HepG2 (cell line): Measurements from ENCODE around the gene ABO. TPM values are rescaled to one million over a fixed set of nuclear protein-coding genes. Genes with fewer than 3 reads are reported as not detected.

Experiments
- ATAC-seq: fragments of 200-7000 bp; cut with Tn5 transposase; 3 replicates; pipeline ENCODE4 v1.9.1; 2020; ENCODE audit warnings: mild to moderate bottlenecking, moderate library complexity
- BruUV-seq: library from RNA; stranded (reverse); fragments of 400-500 nt; replicated peaks from 2 replicates; lab custom pipeline; 2021; lab: Mats Ljungman, UMichigan
- CTCF ChIA-PET: fragments of 300-600 bp; formaldehyde crosslinking; extraction: SDS; loops from one replicate; lab custom pipeline; 2021; ENCODE audit warnings: low total read pairs, inconsistent platforms, low intra/inter-chr PET ratio; lab: Yijun Ruan, JAX
- POLR2A ChIA-PET: fragments of 350-600 bp; sonication (Branson Sonifier 250); formaldehyde crosslinking; loops from one replicate; lab custom pipeline; 2020; ENCODE audit warnings: antibody characterized with exemption, inconsistent platforms; lab: Yijun Ruan, JAX
- DNase-seq: peaks from one replicate; pipeline ENCODE4 v3.0.0-alpha.2; 2015; ENCODE audit warnings: low spot score
- FAIRE-seq: peaks from 3 replicates; lab custom pipeline; 2011; peaks lifted over from hg19 to GRCh38; lab: Jason Lieb, UNC
- H2AFZ ChIP-seq: one replicate; pipeline ENCODE4 v1.6.1; 2011; ENCODE audit warnings: low read length, inconsistent platforms
- H3K27ac ChIP-seq: fragments of 300-600 bp; 3 replicates; pipeline ENCODE4 v1.8.0; 2011; ENCODE audit warnings: mixed run types, mild to moderate bottlenecking, mixed read lengths, low read length, inconsistent platforms; ENCODE audit not compliant: insufficient read depth; ENCODE audit errors: extremely low read length
- H3K27me3 ChIP-seq, 2 experiments: fragments of 200-600 bp in 1 of 2; 2 replicates in 1 of 2; 3 replicates in 1 of 2; pipeline versions ENCODE4 v1.6.0 to v1.8.0; 2011; ENCODE audit warnings: low read length in 2 of 2, mild to moderate bottlenecking in 2 of 2, moderate library complexity in 2 of 2, inconsistent platforms in 1 of 2; ENCODE audit not compliant: insufficient read depth in 2 of 2, control insufficient read depth in 1 of 2
- H3K36me3 ChIP-seq, 2 experiments: fragments of 200-600 bp in 1 of 2; replicated peaks in 1 of 2; 2 replicates in 1 of 2; 3 replicates in 1 of 2; pipeline versions ENCODE4 v1.5.1 to v1.8.0; 2011; ENCODE audit warnings: low read length in 2 of 2, inconsistent platforms in 1 of 2; ENCODE audit not compliant: insufficient read depth in 2 of 2, control insufficient read depth in 1 of 2
- H3K4me1 ChIP-seq: 2 replicates; pipeline ENCODE4 v1.5.1; 2012; ENCODE audit warnings: low read length, inconsistent platforms; ENCODE audit not compliant: insufficient read depth
- H3K4me2 ChIP-seq: 2 replicates; pipeline ENCODE4 v1.6.0; 2011; ENCODE audit warnings: low read depth, low read length, inconsistent platforms
- H3K4me3 ChIP-seq, 3 experiments: fragments of 200-600 bp in 1 of 3; sonication (generic), shearing (Covaris generic) in 1 of 3; replicated peaks in 1 of 3; 2 replicates each; pipeline ENCODE4 v1.5.1; 2011 to 2016; ENCODE audit warnings: low read length in 3 of 3, inconsistent platforms in 2 of 3, low read depth in 2 of 3, mild to moderate bottlenecking in 2 of 3, control low read depth in 1 of 3, mixed read lengths in 1 of 3; ENCODE audit not compliant: insufficient read depth in 1 of 3
- H3K79me2 ChIP-seq: one replicate; pipeline ENCODE4 v1.6.1; 2011; ENCODE audit warnings: low read length, inconsistent platforms; ENCODE audit not compliant: insufficient read depth
- H3K9ac ChIP-seq: 2 replicates; pipeline ENCODE4 v1.6.0; 2011; ENCODE audit warnings: mild to moderate bottlenecking, low read depth, low read length, inconsistent platforms; ENCODE audit not compliant: insufficient read depth
- H3K9me3 ChIP-seq: 2 replicates; pipeline ENCODE4 v1.5.1; 2012; ENCODE audit warnings: mild to moderate bottlenecking, low read length
- H4K20me1 ChIP-seq: 2 replicates; pipeline ENCODE4 v1.6.0; 2011; ENCODE audit warnings: inconsistent platforms, mild to moderate bottlenecking, low read length, moderate library complexity; ENCODE audit not compliant: insufficient read depth
- CAMTA2 ChIP-seq: sonication (generic); formaldehyde crosslinking; IDR thresholded peaks from 2 replicates; pipeline ENCODE4 v1.4.0; 2020; ENCODE audit warnings: mild to moderate bottlenecking, missing genetic modification reagents, borderline replicate concordance
- DMAP1 ChIP-seq: IDR thresholded peaks from 2 replicates; pipeline ENCODE4 v1.6.1; 2016
- KDM1A ChIP-seq: IDR thresholded peaks from 2 replicates; pipeline ENCODE4 v1.6.1; 2016; ENCODE audit warnings: missing compliant biosample characterization
- MXD3 ChIP-seq: IDR thresholded peaks from 2 replicates; pipeline ENCODE4 v1.6.1; 2016; ENCODE audit warnings: mild to moderate bottlenecking, missing biosample characterization, missing genetic modification reagents
- TRIM24 ChIP-seq: sonication (generic); formaldehyde crosslinking; IDR thresholded peaks from 2 replicates; pipeline ENCODE4 v1.8.0; 2022; ENCODE audit warnings: mild to moderate bottlenecking, missing genetic modification reagents
- ZNF737 ChIP-seq: sonication (generic); formaldehyde crosslinking; IDR thresholded peaks from 2 replicates; pipeline ENCODE4 v1.5.0; 2020; ENCODE audit warnings: missing genetic modification reagents, mild to moderate bottlenecking, borderline replicate concordance
- ZSCAN25 ChIP-seq: sonication (generic); formaldehyde crosslinking; IDR thresholded peaks from 2 replicates; pipeline ENCODE4 v1.8.0; 2022; ENCODE audit warnings: mild to moderate bottlenecking, missing genetic modification reagents
- WGBS: methylation state at CpG from one replicate; pipeline ENCODE4 v1.1.6; 2017; ENCODE audit warnings: low lambda C conversion rate; 5-methylcytosine and 5-hydroxymethylcytosine counted together
- in situ Hi-C: cut with HindIII; loops from 2 replicates; pipeline ENCODE4 v1.10.0; 2017; ENCODE audit warnings: low pct_unique_long_range_greater_than_20kb; ENCODE audit not compliant: extremely low pct_ligation_motif_present
- intact Hi-C: fragments of 100-400 bp; cut with micrococcal nuclease; formaldehyde crosslinking; loops from one replicate; pipeline ENCODE4 v1.10.0; 2022; ENCODE audit not compliant: unreplicated experiment
- polyA plus RNA-seq, 8 experiments: library from polyadenylated mRNA; depleted of rRNA in 3 of 8; stranded (reverse) in 7 of 8; unstranded in 1 of 8; fragments of >200 nt; fragmentation: Illumina TruSeq in 4 of 8; extraction: Trizol in 4 of 8; gene quantifications; 2 replicates each; pipeline versions ENCODE4 v1.2.1 to v1.2.3, GENCODE V29; 2011 to 2016; ENCODE audit warnings: low read depth in 4 of 8, missing spikeins in 1 of 8, mixed read lengths in 1 of 8; ENCODE audit not compliant: insufficient read depth in 1 of 8
- total RNA-seq, 5 experiments: library from RNA; depleted of rRNA; stranded (reverse); fragments of >200 nt; fragmentation: Illumina TruSeq; extraction: Trizol; gene quantifications; 2 replicates each; pipeline ENCODE4 v1.2.3, GENCODE V29; 2016; ENCODE audit warnings: low read depth in 1 of 5
- TF ChIP-seq, protein P1 (sequence below): sonication (generic); formaldehyde crosslinking; IDR thresholded peaks from 2 replicates; pipeline ENCODE4 v1.4.0; 2020; ENCODE audit warnings: missing genetic modification reagents
- TF ChIP-seq, protein P2 (sequence below), 2 experiments: IDR thresholded peaks; 2 replicates each; pipeline ENCODE4 v1.6.1; 2011 to 2012; ENCODE audit warnings: low read length in 2 of 2, borderline replicate concordance in 1 of 2, low read depth in 1 of 2, mild to moderate bottlenecking in 1 of 2, moderate library complexity in 1 of 2
- TF ChIP-seq, protein P3 (sequence below): sonication (generic); formaldehyde crosslinking; IDR thresholded peaks from 2 replicates; pipeline ENCODE4 v1.4.0; 2020; ENCODE audit warnings: missing genetic modification reagents
- TF ChIP-seq, protein P4 (sequence below): sonication (generic); formaldehyde crosslinking; IDR thresholded peaks from 2 replicates; pipeline ENCODE4 v1.4.0; 2020; ENCODE audit warnings: missing genetic modification reagents

Gene ABO
- total and polyA plus RNA-seq, 2 of the 13 experiments (the other 11 are each of a cell fraction or from before 2014, with no cell fraction given), result not detected

DNA sequence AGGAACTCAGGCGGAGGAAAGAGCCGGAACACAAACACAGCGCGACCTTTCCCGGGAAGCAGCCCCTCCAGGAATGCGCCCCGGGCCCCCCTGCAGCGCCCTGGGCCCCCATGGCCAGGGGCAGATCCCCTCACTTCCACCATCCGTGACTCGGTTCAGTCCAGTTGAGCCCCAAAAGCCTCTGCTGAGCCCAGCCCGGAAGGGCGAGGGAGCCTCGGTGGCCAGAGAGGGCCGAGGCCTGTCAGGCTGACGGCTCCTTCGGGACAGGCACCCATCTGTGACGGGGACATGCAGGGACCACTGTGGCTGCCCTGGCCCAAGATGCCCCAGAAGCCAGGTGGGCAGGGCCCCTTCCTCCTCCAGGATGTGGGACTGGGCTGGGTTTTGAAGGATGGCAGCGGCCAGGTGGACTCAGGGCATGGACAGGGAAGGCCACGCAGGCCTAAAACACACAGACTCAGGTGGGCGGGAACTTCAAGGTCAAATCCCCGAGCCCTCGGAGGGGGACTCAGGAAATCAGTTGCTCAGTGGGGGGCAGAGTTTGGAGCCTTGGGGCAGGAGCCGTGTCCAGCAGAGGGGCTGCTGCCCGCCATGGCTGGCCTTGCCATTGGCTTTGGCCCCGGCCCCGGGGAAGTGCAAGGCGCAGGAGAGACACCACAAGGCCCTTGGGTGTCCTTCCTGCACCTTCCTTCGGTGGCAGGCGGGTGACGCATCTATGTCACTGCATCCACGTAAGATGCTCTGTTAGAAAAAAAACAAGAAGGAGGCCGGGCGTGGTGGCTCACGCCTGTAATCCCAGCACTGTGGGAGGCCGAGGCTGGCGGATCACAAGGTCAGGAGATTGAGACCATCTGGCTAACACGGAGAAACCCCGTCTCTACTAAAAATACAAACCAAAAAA, 29.7 kb upstream of the ABO start:
- Histone ChIP-seq H3K27me3 (peaks cover 1 to 29% of the 10 kb centered on the region in 2 experiments; a peak in 3 of 5 replicates), H4K20me1 (no peaks in the 10 kb centered on the region), H3K79me2 (no peaks in the 10 kb centered on the region), H3K27ac (no peak overlapping the region), H2AFZ (no peak overlapping the region), H3K4me1 (no peaks in the 10 kb centered on the region), H3K4me3 (no peak overlapping the region), H3K36me3 (no peaks in the 10 kb centered on the region), H3K9ac (no peak overlapping the region), H3K4me2 (no peak overlapping the region), H3K9me3 (no peaks in the 10 kb centered on the region)
- in situ Hi-C loops (no loop called here), intact Hi-C loops (no loop called here)
- DNase-seq (no peak), ATAC-seq (no peak), FAIRE-seq (no peak)
- WGBS, result 48% methylated on average over 24 of the region's 38 CpGs
- POLR2A ChIA-PET, result no interaction called here
- CTCF ChIA-PET, result no interaction called here
- BruUV-seq, result no TSS peak
- TF ChIP-seq ZSCAN25, result no peak
- TF ChIP-seq CAMTA2 (CRISPR knock-in tag), result no peak
- TF ChIP-seq TRIM24 (CRISPR knock-in tag), result no peak
- TF ChIP-seq, protein P1, sequence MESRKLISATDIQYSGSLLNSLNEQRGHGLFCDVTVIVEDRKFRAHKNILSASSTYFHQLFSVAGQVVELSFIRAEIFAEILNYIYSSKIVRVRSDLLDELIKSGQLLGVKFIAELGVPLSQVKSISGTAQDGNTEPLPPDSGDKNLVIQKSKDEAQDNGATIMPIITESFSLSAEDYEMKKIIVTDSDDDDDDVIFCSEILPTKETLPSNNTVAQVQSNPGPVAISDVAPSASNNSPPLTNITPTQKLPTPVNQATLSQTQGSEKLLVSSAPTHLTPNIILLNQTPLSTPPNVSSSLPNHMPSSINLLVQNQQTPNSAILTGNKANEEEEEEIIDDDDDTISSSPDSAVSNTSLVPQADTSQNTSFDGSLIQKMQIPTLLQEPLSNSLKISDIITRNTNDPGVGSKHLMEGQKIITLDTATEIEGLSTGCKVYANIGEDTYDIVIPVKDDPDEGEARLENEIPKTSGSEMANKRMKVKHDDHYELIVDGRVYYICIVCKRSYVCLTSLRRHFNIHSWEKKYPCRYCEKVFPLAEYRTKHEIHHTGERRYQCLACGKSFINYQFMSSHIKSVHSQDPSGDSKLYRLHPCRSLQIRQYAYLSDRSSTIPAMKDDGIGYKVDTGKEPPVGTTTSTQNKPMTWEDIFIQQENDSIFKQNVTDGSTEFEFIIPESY (CRISPR knock-in tag), result no peak
- no peak for TF ChIP-seq MXD3 (CRISPR knock-in tag)
- no peak for TF ChIP-seq ZNF737 (CRISPR knock-in tag)
- no peak for TF ChIP-seq DMAP1 (CRISPR knock-in tag)
- TF ChIP-seq, protein P2, sequence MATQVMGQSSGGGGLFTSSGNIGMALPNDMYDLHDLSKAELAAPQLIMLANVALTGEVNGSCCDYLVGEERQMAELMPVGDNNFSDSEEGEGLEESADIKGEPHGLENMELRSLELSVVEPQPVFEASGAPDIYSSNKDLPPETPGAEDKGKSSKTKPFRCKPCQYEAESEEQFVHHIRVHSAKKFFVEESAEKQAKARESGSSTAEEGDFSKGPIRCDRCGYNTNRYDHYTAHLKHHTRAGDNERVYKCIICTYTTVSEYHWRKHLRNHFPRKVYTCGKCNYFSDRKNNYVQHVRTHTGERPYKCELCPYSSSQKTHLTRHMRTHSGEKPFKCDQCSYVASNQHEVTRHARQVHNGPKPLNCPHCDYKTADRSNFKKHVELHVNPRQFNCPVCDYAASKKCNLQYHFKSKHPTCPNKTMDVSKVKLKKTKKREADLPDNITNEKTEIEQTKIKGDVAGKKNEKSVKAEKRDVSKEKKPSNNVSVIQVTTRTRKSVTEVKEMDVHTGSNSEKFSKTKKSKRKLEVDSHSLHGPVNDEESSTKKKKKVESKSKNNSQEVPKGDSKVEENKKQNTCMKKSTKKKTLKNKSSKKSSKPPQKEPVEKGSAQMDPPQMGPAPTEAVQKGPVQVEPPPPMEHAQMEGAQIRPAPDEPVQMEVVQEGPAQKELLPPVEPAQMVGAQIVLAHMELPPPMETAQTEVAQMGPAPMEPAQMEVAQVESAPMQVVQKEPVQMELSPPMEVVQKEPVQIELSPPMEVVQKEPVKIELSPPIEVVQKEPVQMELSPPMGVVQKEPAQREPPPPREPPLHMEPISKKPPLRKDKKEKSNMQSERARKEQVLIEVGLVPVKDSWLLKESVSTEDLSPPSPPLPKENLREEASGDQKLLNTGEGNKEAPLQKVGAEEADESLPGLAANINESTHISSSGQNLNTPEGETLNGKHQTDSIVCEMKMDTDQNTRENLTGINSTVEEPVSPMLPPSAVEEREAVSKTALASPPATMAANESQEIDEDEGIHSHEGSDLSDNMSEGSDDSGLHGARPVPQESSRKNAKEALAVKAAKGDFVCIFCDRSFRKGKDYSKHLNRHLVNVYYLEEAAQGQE (IDR thresholded peaks at IDR 0.05; ENCODE audit: borderline replicate concordance in 1 of 2, low read depth in 1 of 2, low read length in 2 of 2), result no peak
- no peak for TF ChIP-seq KDM1A (CRISPR knock-in tag)
- TF ChIP-seq, protein P3, sequence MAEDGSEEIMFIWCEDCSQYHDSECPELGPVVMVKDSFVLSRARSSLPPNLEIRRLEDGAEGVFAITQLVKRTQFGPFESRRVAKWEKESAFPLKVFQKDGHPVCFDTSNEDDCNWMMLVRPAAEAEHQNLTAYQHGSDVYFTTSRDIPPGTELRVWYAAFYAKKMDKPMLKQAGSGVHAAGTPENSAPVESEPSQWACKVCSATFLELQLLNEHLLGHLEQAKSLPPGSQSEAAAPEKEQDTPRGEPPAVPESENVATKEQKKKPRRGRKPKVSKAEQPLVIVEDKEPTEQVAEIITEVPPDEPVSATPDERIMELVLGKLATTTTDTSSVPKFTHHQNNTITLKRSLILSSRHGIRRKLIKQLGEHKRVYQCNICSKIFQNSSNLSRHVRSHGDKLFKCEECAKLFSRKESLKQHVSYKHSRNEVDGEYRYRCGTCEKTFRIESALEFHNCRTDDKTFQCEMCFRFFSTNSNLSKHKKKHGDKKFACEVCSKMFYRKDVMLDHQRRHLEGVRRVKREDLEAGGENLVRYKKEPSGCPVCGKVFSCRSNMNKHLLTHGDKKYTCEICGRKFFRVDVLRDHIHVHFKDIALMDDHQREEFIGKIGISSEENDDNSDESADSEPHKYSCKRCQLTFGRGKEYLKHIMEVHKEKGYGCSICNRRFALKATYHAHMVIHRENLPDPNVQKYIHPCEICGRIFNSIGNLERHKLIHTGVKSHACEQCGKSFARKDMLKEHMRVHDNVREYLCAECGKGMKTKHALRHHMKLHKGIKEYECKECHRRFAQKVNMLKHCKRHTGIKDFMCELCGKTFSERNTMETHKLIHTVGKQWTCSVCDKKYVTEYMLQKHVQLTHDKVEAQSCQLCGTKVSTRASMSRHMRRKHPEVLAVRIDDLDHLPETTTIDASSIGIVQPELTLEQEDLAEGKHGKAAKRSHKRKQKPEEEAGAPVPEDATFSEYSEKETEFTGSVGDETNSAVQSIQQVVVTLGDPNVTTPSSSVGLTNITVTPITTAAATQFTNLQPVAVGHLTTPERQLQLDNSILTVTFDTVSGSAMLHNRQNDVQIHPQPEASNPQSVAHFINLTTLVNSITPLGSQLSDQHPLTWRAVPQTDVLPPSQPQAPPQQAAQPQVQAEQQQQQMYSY, result no peak
- TF ChIP-seq, protein P4, sequence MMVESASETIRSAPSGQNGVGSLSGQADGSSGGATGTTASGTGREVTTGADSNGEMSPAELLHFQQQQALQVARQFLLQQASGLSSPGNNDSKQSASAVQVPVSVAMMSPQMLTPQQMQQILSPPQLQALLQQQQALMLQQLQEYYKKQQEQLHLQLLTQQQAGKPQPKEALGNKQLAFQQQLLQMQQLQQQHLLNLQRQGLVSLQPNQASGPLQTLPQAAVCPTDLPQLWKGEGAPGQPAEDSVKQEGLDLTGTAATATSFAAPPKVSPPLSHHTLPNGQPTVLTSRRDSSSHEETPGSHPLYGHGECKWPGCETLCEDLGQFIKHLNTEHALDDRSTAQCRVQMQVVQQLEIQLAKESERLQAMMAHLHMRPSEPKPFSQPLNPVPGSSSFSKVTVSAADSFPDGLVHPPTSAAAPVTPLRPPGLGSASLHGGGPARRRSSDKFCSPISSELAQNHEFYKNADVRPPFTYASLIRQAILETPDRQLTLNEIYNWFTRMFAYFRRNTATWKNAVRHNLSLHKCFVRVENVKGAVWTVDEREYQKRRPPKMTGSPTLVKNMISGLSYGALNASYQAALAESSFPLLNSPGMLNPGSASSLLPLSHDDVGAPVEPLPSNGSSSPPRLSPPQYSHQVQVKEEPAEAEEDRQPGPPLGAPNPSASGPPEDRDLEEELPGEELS (CRISPR knock-in tag), result no peak
